Measurements from ENCODE around the gene TMED3.

The TMED3 gene

GRCh38 chr15:79364571-79365240, 53.8 kb downstream of the TMED3 start:
- H3K36me3 ChIP-seq (ENCODE audit: control insufficient read depth, insufficient read depth, low read length) = no peaks in the 10 kb centered on the region
- H3K9me3 ChIP-seq (ENCODE audit: control insufficient read depth, low read length) = no peaks in the 10 kb centered on the region
- no peaks in the 10 kb centered on the region for H3K4me1 ChIP-seq (ENCODE audit: control insufficient read depth, insufficient read depth, low read length)
- no peak overlapping the region for H3K9ac ChIP-seq (ENCODE audit: low read length)
- H3K4me3 ChIP-seq (ENCODE audit: low read length) = no peak overlapping the region
- no peaks in the 10 kb centered on the region for H3K27me3 ChIP-seq (ENCODE audit: control insufficient read depth, insufficient read depth, low read length)

GRCh38 chr15:79365765-79366164, 54.9 kb downstream of the TMED3 start:
- Histone ChIP-seq H3K9me3 (ENCODE audit: control insufficient read depth, low read length) (no peaks in the 10 kb centered on the region), H3K36me3 (ENCODE audit: control insufficient read depth, insufficient read depth, low read length) (no peaks in the 10 kb centered on the region), H3K27me3 (ENCODE audit: control insufficient read depth, insufficient read depth, low read length) (no peaks in the 10 kb centered on the region), H3K9ac (ENCODE audit: low read length) (no peak overlapping the region), H3K4me1 (ENCODE audit: control insufficient read depth, insufficient read depth, low read length) (no peaks in the 10 kb centered on the region), H3K4me3 (ENCODE audit: low read length) (no peak overlapping the region)

GRCh38 chr15:79366691-79367090, 55.8 kb downstream of the TMED3 start:
- H3K4me1 ChIP-seq (ENCODE audit: control insufficient read depth, insufficient read depth, low read length) = no peaks in the 10 kb centered on the region
- H3K36me3 ChIP-seq (ENCODE audit: control insufficient read depth, insufficient read depth, low read length) = no peaks in the 10 kb centered on the region
- H3K27me3 ChIP-seq (ENCODE audit: control insufficient read depth, insufficient read depth, low read length) = no peaks in the 10 kb centered on the region
- H3K9ac ChIP-seq (ENCODE audit: low read length) = no peak overlapping the region
- no peaks in the 10 kb centered on the region for H3K9me3 ChIP-seq (ENCODE audit: control insufficient read depth, low read length)
- no peak overlapping the region for H3K4me3 ChIP-seq (ENCODE audit: low read length)

GRCh38 chr15:79370716-79371115, 59.8 kb downstream of the TMED3 start:
- Histone ChIP-seq H3K27me3 (ENCODE audit: control insufficient read depth, insufficient read depth, low read length) (no peaks in the 10 kb centered on the region), H3K4me3 (ENCODE audit: low read length) (no peak overlapping the region), H3K4me1 (ENCODE audit: control insufficient read depth, insufficient read depth, low read length) (no peaks in the 10 kb centered on the region), H3K9me3 (ENCODE audit: control insufficient read depth, low read length) (no peaks in the 10 kb centered on the region), H3K36me3 (ENCODE audit: control insufficient read depth, insufficient read depth, low read length) (no peaks in the 10 kb centered on the region), H3K9ac (ENCODE audit: low read length) (no peak overlapping the region)

GRCh38 chr15:79371591-79371990, 60.7 kb downstream of the TMED3 start:
- Histone ChIP-seq H3K27me3 (ENCODE audit: control insufficient read depth, insufficient read depth, low read length) (no peaks in the 10 kb centered on the region), H3K9me3 (ENCODE audit: control insufficient read depth, low read length) (no peaks in the 10 kb centered on the region), H3K4me1 (ENCODE audit: control insufficient read depth, insufficient read depth, low read length) (no peaks in the 10 kb centered on the region), H3K4me3 (ENCODE audit: low read length) (no peak overlapping the region), H3K9ac (ENCODE audit: low read length) (no peak overlapping the region), H3K36me3 (ENCODE audit: control insufficient read depth, insufficient read depth, low read length) (no peaks in the 10 kb centered on the region)

GRCh38 chr15:79372428-79372827, 61.5 kb downstream of the TMED3 start:
- no peaks in the 10 kb centered on the region for H3K9me3 ChIP-seq (ENCODE audit: control insufficient read depth, low read length)
- no peak overlapping the region for H3K9ac ChIP-seq (ENCODE audit: low read length)
- no peaks in the 10 kb centered on the region for H3K4me1 ChIP-seq (ENCODE audit: control insufficient read depth, insufficient read depth, low read length)
- no peaks in the 10 kb centered on the region for H3K27me3 ChIP-seq (ENCODE audit: control insufficient read depth, insufficient read depth, low read length)
- no peak overlapping the region for H3K4me3 ChIP-seq (ENCODE audit: low read length)
- no peaks in the 10 kb centered on the region for H3K36me3 ChIP-seq (ENCODE audit: control insufficient read depth, insufficient read depth, low read length)

All from mucosa of stomach (tissue), 1 donor.